ENCODE measurements around the gene PKP4.
"Not testable (repeated sequence)": the region's sequence is repeated elsewhere in the genome, so short reads cannot be mapped to it uniquely, and the experiment has no call there.

GRCh38 chr2:158704724-158705465, 248.1 kb downstream of the PKP4 start:
- TF ChIP-seq, protein P1, sequence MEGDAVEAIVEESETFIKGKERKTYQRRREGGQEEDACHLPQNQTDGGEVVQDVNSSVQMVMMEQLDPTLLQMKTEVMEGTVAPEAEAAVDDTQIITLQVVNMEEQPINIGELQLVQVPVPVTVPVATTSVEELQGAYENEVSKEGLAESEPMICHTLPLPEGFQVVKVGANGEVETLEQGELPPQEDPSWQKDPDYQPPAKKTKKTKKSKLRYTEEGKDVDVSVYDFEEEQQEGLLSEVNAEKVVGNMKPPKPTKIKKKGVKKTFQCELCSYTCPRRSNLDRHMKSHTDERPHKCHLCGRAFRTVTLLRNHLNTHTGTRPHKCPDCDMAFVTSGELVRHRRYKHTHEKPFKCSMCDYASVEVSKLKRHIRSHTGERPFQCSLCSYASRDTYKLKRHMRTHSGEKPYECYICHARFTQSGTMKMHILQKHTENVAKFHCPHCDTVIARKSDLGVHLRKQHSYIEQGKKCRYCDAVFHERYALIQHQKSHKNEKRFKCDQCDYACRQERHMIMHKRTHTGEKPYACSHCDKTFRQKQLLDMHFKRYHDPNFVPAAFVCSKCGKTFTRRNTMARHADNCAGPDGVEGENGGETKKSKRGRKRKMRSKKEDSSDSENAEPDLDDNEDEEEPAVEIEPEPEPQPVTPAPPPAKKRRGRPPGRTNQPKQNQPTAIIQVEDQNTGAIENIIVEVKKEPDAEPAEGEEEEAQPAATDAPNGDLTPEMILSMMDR (IDR thresholded peaks at IDR 0.05; ENCODE audit: borderline replicate concordance, extremely low read depth, low read length, poor library complexity, severe bottlenecking) = not testable (repeated sequence)
- not testable (repeated sequence) for TF ChIP-seq EZH2 (IDR thresholded peaks at IDR 0.05; ENCODE audit: borderline replicate concordance, low read depth, low read length, severe bottlenecking)
